Natural killer cell (primary cell): Measurements from ENCODE around the gene CIDEA. TPM values are rescaled to one million over a fixed set of nuclear protein-coding genes. Genes with fewer than 3 reads are reported as not detected.
A peak's percentile ranks its signal among the peaks of the same experiment; 100 is the strongest.

ENCODE experiments used
- ATAC-seq, 3 donors: fragments of 150-1000 bp in 2 of 3; fragments of 200-7000 bp in 1 of 3; cut with Tn5 transposase; 1 replicate in 1 of 3; 2 replicates in 2 of 3; pipeline ENCODE4 v1.10.0; 2021; ENCODE audit warnings: mild to moderate bottlenecking in 2 of 3, moderate library complexity in 2 of 3
- DNase-seq, 2 donors: peaks; one replicate each; pipeline versions ENCODE4 v3.0.0 to v3.0.0-alpha.2; 2013 to 2021; ENCODE audit warnings: mixed read lengths in 1 of 2
- H3K27ac ChIP-seq: one replicate; pipeline ENCODE4 v1.5.1; 2013; ENCODE audit warnings: mild to moderate bottlenecking, low read length
- H3K27me3 ChIP-seq: one replicate; pipeline ENCODE4 v1.6.1; 2013; ENCODE audit warnings: low read length; ENCODE audit not compliant: control insufficient read depth, insufficient read depth
- H3K36me3 ChIP-seq: one replicate; pipeline ENCODE4 v1.6.1; 2013; ENCODE audit warnings: low read length; ENCODE audit not compliant: control insufficient read depth, insufficient read depth
- H3K4me1 ChIP-seq: one replicate; pipeline ENCODE4 v1.6.1; 2013; ENCODE audit warnings: low read length; ENCODE audit not compliant: control insufficient read depth, insufficient read depth
- H3K4me3 ChIP-seq: one replicate; pipeline ENCODE4 v1.5.1; 2013; ENCODE audit warnings: low read length
- H3K9me3 ChIP-seq: one replicate; pipeline ENCODE4 v1.6.1; 2013; ENCODE audit warnings: low read length; ENCODE audit not compliant: control insufficient read depth, insufficient read depth
- H3K27ac Mint-ChIP-seq, 2 donors: one replicate each; pipeline ENCODE4 v1.8.0; 2022; ENCODE audit warnings: mild to moderate bottlenecking in 2 of 2, mixed read lengths in 2 of 2, moderate library complexity in 1 of 2
- H3K27me3 Mint-ChIP-seq, 2 donors: one replicate each; pipeline ENCODE4 v1.8.0; 2022; ENCODE audit warnings: low read depth in 2 of 2, mixed read lengths in 2 of 2
- H3K36me3 Mint-ChIP-seq: one replicate; pipeline ENCODE4 v1.8.0; 2022; ENCODE audit warnings: mixed read lengths
- H3K4me1 Mint-ChIP-seq, 2 donors: one replicate each; pipeline ENCODE4 v1.8.0; 2022; ENCODE audit warnings: mixed read lengths in 2 of 2
- H3K4me3 Mint-ChIP-seq: one replicate; pipeline ENCODE4 v1.8.0; 2022; ENCODE audit warnings: mild to moderate bottlenecking, moderate library complexity, mixed read lengths
- H3K9me3 Mint-ChIP-seq, 2 donors: one replicate each; pipeline ENCODE4 v1.8.0; 2022; ENCODE audit warnings: mixed read lengths in 2 of 2
- CTCF ChIP-seq: fragments of 200-600 bp; IDR thresholded peaks from one replicate; pipeline ENCODE4 v1.8.0; 2022; ENCODE audit warnings: antibody characterized with exemption
- WGBS: methylation state at CpG from one replicate; pipeline ENCODE4 v1.1.7; 2013; ENCODE audit warnings: missing lambda C conversion rate; ENCODE audit not compliant: insufficient coverage; 5-methylcytosine and 5-hydroxymethylcytosine counted together
- intact Hi-C: fragments of 100-400 bp; cut with micrococcal nuclease; formaldehyde crosslinking; loops from one replicate; pipeline ENCODE4 v1.14.2; 2022
- total RNA-seq, 4 donors: library from RNA; stranded (reverse); fragments of 120-200 nt in 1 of 4; gene quantifications; one replicate each; pipeline versions ENCODE4 v1.2.3 to v1.2.4, GENCODE V29; 2013 to 2022

CIDEA gene
- total RNA-seq, 3 donors from 2014 or later (not counting 1 experiment from before 2014, with no cell fraction given), result not detected

GRCh38 chr18:12326711-12327460 lies 72.7 kb downstream of the CIDEA start:
- DNase-seq (no peak), ATAC-seq (no peak)
- H3K27ac Mint-ChIP-seq, result peak overlapping the region; percentile 38 to 63
- TF ChIP-seq CTCF, result no peak
- intact Hi-C loops, result no loop called here
- no peaks in the 10 kb centered on the region for H3K27me3 ChIP-seq
- H3K4me1 ChIP-seq, result peaks cover 7% of the 10 kb centered on the region
- H3K36me3 Mint-ChIP-seq, result peaks cover 6% of the 10 kb centered on the region
- no peak overlapping the region for H3K4me3 ChIP-seq
- H3K4me3 Mint-ChIP-seq, result no peak overlapping the region
- H3K27me3 Mint-ChIP-seq, result no peaks in the 10 kb centered on the region
- H3K9me3 Mint-ChIP-seq, result no peaks in the 10 kb centered on the region
- H3K9me3 ChIP-seq, result no peaks in the 10 kb centered on the region
- peaks cover 42% of the 10 kb centered on the region for H3K36me3 ChIP-seq
- WGBS, result 95% methylated on average over 12 of the region's 12 CpGs
- H3K4me1 Mint-ChIP-seq, result peaks cover 14 to 16% of the 10 kb centered on the region in 2 donors
- H3K27ac ChIP-seq, result no peak overlapping the region

Other genes starting within 250 kb of the CIDEA start
- gene ANKRD62, start 160.5 kb upstream of the CIDEA start, total RNA-seq, result not detected
- 1 to 10 TPM in 2 of 3 donors, under 1 TPM in 1; 0.97 to 3.2 (median 2.8) TPM for gene TUBB6, start 53.9 kb downstream of the CIDEA start, total RNA-seq
- 10 to 100 TPM; 31.9 to 36.4 (median 35.9) TPM for gene AFG3L2, start 122.9 kb downstream of the CIDEA start, total RNA-seq
- not detected for gene PRELID3A, start 153.6 kb downstream of the CIDEA start, total RNA-seq